Cardiac muscle cell (in vitro differentiated cells and primary cell): ENCODE results near the gene DUSP21. TPM values are rescaled to one million over a fixed set of nuclear protein-coding genes. Genes with fewer than 3 reads are reported as not detected.

Source experiments
- DNase-seq, 2 donors: peaks; one replicate each; pipeline versions ENCODE4 v3.0.0 to v3.0.0-alpha.2; 2010 to 2017; ENCODE audit warnings: low read depth in 1 of 2, low spot score in 1 of 2
- H3K27ac ChIP-seq: fragments of 200-600 bp; sonication (generic); 2 replicates; pipeline ENCODE4 v1.5.1; 2016
- H3K27me3 ChIP-seq: fragments of 200-600 bp; sonication (generic); 2 replicates; pipeline ENCODE4 v1.6.0; 2016; ENCODE audit warnings: control low read depth
- H3K36me3 ChIP-seq: fragments of 200-600 bp; sonication (generic); 2 replicates; pipeline ENCODE4 v1.5.1; 2016; ENCODE audit warnings: control low read depth
- H3K4me1 ChIP-seq: fragments of 200-600 bp; sonication (generic); 2 replicates; pipeline ENCODE4 v1.8.1; 2017; ENCODE audit warnings: low read depth, mild to moderate bottlenecking, mixed run types
- H3K4me3 ChIP-seq: fragments of 200-600 bp; sonication (generic); 2 replicates; pipeline ENCODE4 v1.5.1; 2016; ENCODE audit warnings: mild to moderate bottlenecking
- H3K9me3 ChIP-seq: fragments of 200-600 bp; sonication (generic); 2 replicates; pipeline ENCODE4 v1.5.1; 2017; ENCODE audit warnings: low read depth, mild to moderate bottlenecking, control low read depth
- CTCF ChIP-seq: IDR thresholded peaks from 2 replicates; pipeline ENCODE4 v1.5.1; 2012; ENCODE audit warnings: low read depth, mild to moderate bottlenecking, low read length
- polyA plus RNA-seq: library from polyadenylated mRNA; unstranded; fragments of >200 nt; fragmentation: Nextera tagmentation; extraction: Ambion mirVana; gene quantifications from 2 replicates; pipeline ENCODE4 v1.2.1, GENCODE V29; 2016
- total RNA-seq: library from RNA; depleted of rRNA; stranded (reverse); fragments of >200 nt; gene quantifications from 2 replicates; pipeline ENCODE4 v1.2.3, GENCODE V29; 2016

Gene DUSP21
- total and polyA plus RNA-seq, 2 experiments from 2014 or later, result not detected

GRCh38 chrX:44891642-44892041 lies 47.8 kb downstream of the DUSP21 start:
- H3K27ac ChIP-seq, result no peak overlapping the region
- H3K9me3 ChIP-seq, result no peaks in the 10 kb centered on the region
- H3K27me3 ChIP-seq, result no peaks in the 10 kb centered on the region
- no peak overlapping the region for H3K4me3 ChIP-seq
- no peaks in the 10 kb centered on the region for H3K36me3 ChIP-seq
- no peak for DNase-seq
- no peak for TF ChIP-seq CTCF
- no peaks in the 10 kb centered on the region for H3K4me1 ChIP-seq

Other genes starting within 250 kb of the DUSP21 start
- gene KDM6A, start 29.2 kb downstream of the DUSP21 start, total RNA-seq, result 78.0 and 80.7 TPM in 2 replicates
- gene KDM6A, start 29.2 kb downstream of the DUSP21 start, polyA plus RNA-seq, result 52.6 and 68.4 TPM in 2 replicates